HG03469 (cell line): ENCODE results near the gene TRPM2.
"Not testable (repeated sequence)": the region's sequence is repeated elsewhere in the genome, so short reads cannot be mapped to it uniquely, and the experiment has no call there.

Source experiments
- ATAC-seq: cut with Tn5 transposase; IDR thresholded peaks from one replicate; pipeline ENCODE4 v1.9.1; 2021; ENCODE audit warnings: mild to moderate bottlenecking, moderate library complexity, moderate number of reproducible peaks; ENCODE audit not compliant: unreplicated experiment

The TRPM2 gene

DNA sequence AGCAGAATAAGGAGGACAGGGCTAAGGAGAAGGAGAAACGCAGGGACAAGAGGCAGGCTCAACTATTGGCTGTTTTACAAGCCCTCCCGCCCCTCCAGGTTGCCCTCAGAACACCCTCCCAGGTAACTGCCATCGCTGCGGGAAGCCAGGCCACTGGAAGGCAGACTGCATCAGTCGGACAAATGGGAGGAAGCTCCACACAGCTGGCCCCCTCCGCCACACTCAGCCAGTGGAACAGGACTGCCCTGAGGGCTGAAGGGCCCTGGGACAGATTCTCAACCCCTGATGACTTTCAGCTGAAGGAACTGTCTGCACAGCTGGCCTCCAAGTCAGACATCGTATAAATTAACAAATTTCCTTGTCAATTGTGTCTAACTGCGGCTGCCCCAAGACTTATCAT is 123.7 kb downstream of the TRPM2 start:
- ATAC-seq = no peak

DNA sequence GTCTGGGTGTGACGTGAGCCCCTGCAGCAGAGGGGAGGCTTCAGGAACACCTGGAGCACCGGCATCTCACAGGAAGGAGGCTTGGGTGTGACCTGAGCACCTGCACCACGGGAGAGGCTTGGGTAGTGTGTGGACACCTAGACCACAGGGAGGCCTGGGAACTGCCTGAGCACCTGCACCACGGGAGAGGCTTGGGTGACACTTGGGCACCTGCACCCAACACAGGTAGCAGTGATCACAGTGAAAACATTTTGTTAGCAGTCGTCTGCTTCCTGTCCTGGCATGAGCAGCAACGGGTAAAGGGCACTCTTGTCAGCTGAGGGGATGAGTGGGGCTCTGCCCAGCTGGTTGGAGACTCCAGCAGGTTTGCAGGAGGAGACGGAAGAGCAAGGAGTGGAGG is 124.3 kb downstream of the TRPM2 start:
- ATAC-seq = no peak

DNA sequence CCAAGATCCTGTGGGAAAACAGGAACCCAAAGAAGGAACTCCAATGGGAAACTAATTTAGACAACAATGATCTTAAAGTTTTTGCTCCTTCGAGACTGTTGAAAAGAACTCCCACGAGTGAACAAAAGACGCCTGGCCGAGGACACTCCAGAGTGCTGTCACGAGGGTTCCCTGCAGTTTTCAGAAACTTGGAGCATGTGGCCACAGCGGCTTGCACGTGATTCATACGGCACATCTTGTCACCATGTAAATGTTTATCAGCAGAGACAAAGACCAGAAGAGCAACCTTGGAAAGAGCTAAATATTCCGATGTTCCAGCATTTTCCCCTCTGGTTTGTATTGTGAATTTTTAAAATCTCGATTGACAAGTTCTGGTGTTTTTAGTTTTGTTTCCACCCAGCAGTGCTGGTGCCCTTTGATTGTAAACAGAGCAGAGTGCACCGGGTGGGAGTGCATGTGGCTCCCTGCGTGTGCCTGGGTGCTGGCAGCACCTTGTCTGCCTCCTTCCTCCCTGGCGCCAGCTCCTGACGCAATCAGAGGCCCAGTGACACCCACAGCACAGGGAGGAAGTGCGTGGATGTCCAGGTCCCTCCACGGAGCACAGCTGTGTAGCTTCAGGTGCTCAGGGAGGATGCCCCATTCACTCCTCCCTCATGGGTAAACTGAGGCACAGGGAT is 124.8 kb downstream of the TRPM2 start:
- ATAC-seq = no peak

DNA sequence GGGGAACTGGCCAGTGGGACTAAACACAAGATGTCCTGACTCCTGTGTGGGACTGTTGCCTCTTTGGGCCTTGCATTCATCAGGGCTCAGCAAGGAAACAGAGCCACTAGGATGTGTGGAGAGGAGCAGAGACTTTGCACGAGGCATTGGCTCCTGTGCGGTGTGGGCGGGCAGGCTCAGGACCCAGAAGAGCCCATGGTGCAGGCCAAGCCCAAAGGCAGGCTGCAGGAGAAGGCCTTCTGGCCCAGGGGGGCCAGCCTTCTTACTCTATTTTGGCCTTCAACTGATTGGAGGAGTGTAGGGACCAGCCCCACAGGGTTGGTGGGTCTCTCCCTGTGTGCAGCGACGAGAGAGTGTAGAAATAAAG is 125.4 kb downstream of the TRPM2 start:
- no peak for ATAC-seq

DNA sequence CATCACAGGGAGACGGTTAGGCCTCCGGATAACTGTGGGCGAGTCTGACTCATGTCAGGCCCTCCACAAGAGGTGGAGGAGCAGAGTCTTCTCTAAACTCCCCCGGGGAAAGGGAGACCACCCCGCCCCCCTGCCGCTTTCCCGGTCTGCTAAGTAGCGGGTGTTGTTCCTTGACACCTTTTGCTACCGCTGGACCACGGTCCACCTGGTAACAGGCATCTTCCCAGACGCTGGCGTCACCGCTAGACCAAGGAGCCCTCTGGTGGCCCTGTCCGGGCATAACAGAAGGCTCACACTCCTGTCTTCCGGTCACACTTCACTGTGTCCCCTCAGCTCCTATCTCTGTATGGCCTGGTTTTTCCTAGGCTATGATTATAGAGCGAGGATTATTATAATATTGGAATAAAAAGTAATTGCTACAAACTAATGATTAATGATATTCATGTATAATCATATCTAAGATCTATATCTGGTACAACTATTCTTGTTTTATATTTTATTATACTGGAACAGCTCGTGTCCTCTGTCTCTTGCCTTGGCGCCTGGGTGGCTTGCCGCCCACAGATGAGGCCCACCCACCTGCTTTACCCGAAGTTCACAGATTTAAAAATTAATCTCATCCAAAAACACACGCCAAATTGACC is 126.3 kb downstream of the TRPM2 start:
- ATAC-seq = not testable (repeated sequence)

DNA sequence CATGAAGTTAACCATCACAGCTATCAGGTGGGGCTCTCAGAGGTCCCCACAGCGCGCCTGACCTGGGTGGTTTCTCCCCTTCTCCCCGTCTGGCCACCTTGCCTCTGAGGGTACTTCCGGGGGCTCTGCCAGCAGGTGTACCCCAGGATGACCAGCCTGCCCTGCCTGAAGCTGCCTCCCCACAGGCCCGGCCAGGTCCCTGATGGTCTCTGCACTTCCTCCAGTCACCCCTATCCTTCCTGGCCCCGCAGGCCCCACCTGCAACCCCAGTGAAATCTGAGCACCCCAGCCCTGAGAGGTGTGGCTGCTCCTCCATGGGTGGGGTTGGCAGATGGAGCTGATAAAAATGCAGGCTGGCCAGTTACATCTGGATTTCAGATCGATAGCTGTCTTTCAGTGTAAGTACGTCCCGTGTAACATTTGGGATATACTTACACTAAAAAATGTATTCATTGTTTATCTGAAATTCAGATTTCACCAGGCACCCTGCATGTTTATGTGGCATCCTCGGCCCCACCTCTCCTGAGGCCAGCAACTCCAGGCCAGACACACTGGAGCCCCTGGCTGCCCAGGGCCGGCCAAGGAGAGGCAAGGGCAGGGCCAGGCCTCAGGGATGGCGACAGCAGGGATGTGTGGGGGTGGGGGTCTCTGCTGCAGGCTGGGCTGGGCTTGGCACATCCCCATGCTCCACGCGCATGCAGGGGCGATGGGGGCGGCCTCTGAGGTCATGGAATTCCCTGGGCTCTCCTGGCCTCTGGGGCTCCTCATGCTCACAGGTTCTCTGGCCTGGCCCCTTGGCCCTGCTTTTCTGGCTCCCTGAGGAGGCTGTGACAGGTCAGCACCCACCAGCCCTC is 127.0 kb downstream of the TRPM2 start:
- no peak for ATAC-seq

DNA sequence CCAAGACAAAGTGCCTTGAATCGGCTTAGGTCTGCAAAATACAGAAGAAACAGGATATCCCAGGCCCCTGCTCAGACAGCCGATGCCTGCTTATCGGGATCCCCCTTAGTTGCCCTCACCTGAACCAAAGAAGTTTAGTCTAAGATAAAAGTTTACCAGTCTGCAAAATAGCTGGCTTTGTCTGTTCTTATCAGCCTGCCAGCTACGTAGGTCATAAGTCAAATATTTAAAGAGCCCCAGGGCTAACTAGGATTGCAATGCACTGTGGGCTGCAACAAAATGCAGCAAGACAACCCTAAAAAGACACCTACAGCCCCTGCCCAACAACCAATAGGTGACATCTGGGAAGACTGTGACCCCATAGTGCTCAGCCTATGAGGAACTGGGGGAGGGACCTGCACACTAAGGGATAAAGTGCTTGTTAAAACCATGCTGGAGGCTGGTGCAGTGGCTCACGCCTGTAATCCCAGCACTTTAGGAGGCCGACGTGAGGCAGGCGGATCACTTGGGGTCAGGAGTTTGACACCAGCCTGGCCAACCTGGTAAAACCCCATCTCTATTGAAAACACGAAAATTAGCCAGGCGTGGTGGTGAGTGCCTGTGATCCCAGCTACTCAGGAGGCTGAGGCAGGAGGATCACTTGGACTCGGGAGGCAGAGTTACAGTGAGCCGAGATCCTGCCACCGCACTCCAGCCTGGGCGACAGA is 129.3 kb downstream of the TRPM2 start:
- no peak for ATAC-seq

DNA sequence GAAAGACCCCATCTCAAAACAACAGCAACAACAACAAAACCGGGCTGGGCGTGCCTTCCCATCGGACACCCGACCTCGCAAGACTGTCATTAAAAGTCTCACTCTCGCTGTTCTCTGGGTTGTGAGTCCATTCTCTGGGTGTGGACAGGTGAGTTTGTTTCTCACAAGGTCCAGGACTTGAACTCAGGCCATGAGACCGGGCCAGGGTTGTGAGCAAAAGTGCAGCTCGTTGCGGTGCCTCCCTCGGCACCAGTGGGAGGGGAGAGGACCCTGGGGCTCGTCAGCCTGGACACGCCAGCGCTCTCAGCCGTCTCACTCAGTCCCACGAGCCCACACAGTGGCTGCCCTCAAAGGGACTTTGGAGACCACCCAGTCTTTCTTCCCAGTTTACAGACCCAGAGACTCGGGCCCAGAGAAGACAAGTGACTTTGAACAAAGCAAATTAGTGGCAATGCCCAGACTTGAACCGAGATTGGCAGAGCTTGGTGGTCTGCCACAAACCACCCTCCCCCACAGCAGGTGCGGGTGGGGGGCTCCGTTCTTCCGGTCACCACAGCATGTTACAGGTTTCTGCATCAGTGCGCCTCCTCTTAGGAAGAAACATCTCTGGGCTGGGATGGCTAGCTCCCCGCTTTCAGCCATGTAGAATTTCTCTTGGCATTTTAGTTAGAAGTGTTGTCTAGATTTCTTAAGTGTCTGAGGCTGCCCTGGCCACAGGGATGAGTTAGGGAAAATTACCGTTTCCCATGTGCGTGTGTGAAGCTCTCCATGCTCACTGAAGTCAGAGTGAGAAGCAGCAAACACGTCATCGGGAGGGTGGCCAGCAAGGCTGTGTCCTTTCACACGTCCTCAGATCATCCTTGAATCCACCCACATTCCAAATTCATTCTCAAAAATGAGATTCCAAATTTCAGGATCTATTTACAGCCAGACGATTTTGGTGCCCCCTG is 130.1 kb downstream of the TRPM2 start:
- ATAC-seq = no peak

DNA sequence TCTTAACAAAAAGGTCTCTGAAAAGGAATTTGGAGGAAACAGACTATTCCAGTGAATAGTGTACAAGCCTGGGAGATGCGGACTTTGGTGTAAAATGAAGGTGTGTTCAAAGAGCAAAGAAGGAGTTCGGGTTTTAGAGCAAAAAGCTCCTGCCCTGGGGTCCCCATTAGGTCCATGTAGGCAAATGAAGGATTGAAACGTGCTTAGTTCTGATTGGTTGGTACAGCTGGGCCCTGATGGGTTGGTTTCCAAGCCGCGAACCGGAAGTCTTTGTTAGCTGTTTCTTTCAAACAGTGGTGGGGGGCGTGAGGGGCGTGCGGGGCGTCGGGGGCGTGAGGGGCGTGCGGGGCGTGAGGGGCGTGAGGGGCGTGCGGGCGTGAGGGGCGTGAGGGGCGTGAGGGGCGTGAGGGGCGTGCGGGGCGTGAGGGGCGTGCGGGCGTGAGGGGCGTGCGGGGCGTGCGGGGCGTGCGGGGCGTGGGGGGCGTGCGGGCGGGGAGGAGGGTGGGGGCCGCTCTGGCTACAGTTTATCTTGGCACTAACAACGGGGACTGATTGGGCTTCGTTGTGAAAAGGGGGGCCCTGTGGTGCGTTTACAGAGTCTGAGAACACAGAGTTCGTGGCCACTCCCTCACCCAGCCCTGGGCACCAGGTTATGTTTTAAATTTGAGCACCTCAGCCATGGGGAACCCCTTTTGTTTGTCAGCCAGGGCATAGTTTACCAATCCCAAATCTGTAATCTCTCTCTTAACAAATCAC is 131.3 kb downstream of the TRPM2 start:
- ATAC-seq = no peak

DNA sequence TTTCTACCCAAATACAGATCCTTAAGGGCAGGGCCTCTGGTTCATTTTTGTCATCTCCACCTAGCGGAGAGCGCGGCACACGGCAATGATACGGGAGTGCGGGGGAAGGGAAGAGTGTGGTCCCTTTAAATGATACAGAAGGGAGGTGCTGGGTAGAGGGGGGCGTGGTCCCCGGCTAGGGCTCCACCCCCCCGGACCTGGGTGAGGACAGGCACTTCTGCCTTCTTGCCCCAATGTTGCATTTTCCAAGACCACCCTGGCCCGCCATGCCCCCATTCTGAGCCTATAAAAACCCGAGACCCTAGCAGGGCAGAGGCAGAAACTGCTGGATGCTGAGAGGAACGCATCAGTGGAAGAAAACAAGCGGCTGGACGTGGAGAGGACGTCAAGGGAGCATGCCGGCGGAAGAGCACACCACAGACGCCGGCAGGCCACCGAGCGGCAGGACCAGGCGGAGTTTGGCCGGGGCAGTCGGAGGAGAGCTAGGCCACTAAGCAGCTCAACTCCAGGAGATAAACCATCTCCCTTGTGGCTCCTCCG is 131.9 kb downstream of the TRPM2 start:
- ATAC-seq = no peak

DNA sequence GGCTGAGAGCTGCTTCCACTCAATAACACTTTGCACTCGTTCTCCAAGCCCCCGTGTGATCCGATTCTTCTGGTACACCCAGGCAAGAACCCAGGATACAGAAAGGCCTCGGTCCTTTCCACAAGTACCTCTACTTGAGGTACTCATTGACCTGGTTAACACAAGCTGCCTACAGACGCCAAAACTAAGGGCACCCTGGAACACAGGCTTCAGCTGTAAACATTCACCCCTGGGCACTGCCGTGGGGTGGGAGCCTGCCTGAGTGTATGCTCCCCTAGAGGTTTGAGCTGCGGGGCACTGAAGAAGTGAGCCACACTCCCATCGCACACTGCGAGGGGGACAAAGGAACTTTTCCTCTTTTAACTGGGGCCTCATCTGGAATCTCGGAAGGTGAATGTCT is 132.4 kb downstream of the TRPM2 start:
- ATAC-seq = no peak

DNA sequence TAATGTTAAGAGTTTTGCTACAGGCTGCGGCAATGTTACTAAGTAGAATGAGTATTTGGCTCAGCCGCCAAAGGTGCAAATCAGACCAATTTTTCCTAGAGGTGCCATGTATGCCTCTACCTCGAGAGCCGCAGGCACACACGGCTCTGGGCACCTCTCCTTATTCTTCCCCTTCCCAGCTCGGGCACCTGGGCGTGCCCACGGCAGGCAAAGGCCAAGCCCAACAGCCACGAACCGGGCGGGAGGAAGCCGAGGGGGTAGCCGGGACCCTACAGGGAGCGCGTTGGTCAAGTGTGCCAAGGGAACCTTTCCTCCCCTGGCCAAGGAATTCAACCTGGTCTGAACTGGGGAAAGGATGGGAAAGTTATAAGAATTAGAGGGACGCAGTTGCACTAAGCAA is 132.9 kb downstream of the TRPM2 start:
- no peak for ATAC-seq

DNA sequence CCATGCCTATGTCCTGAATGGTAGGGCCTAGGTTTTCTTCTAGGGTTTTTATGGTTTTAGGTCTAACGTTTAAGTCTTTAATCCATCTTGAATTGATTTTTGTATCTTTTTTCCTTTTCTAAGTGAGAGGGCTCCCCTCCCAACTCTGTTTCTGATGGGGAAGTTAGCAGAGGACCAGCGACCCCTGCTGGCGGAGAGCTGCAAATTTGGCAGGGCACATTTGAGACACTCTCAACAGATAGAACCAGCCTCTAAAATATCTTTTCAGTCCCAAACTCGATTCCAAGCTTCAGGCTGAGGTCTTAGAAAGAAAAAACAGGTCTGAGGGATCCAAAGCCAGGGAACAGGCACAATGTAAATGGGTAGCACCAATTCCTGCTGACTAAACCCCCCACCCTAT is 134.4 kb downstream of the TRPM2 start:
- ATAC-seq = no peak

DNA sequence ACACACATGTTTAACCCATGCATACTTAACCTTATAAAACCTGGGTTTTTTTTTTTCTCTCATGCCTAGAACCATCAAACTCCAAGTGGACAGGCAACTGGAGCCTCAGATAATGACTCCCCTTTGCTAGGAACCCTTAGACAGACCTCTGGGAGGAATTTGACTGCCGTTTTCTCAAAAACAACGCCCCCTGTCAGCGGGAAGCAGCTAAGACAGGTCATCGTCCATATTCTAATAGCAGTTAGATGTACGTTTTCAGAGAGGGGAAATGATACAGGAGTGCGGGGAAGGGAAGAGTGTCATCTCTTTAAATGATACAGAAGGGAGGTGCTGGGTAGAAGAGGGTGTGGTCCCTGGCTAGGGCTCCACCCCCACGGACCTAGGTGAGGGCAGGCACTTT is 136.5 kb downstream of the TRPM2 start:
- ATAC-seq = no peak

DNA sequence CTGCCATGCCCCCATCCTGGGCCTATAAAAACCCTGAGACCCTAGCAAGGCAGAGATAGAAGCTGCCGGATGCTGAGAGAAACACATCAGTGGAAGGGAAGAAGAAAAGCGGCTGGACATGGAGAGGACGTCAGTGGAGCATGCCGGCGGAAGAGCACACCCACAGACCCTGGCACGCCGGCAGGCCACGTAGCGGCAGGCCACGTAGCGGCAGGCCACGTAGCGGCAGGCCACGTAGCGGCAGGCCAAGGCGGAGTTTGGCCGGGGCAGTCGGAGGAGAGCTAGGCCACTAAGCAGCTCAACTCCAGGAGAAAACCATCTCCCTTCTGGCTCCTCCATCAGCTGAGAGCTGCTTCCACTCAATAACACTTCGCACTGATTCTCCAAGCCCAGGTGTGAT is 137.0 kb downstream of the TRPM2 start:
- no peak for ATAC-seq

DNA sequence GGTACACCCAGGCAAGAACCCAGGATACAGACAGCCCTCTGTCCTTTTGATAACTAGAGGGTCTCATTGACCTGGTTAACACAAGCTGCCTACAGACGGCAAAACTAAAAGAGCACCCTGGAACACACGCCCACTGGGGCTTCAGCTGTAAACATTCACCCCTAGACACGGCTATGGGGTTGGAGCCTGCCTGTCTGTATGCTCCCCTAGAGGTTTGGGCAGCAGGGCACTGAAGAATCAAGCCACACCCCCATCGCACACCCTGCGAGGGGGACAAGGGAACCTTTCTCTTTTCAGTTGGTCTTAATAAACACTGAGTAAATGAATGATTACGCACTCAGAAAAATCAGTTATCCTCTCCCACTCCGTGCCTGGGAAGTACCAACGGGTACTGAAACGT is 137.4 kb downstream of the TRPM2 start:
- no peak for ATAC-seq
